HG02610 (cell line): ENCODE results near the gene EGLN3.
"Not testable (repeated sequence)": the region's sequence is repeated elsewhere in the genome, so short reads cannot be mapped to it uniquely, and the experiment has no call there.

Experiments used
- ATAC-seq: cut with Tn5 transposase; IDR thresholded peaks from one replicate; pipeline ENCODE4 v1.9.1; 2021; ENCODE audit warnings: mild to moderate bottlenecking, moderate library complexity; ENCODE audit not compliant: unreplicated experiment

EGLN3 gene

DNA sequence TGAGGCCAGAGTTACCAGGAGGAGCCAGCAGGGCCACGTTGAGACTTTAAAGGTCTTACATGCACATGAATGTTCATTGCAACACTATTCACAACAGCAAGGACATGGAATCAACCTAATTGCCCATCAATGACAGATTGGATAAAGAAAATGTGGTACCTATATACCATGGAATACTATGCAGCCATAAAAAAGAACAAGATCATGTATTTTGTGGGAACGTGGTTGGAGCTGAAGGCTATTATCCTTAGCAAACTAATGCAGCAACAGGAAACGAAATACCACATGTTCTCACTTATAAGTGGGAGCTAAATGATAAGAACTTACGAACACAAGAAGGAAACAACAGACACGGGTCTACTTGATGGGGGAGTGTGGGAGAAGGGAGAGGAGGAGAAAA lies 11.6 kb upstream of the EGLN3 start:
- ATAC-seq, result not testable (repeated sequence)

GRCh38 chr14:33962016-33962415 lies 11.1 kb upstream of the EGLN3 start:
- ATAC-seq, result no peak

- ATAC-seq, result no peak
Measured at GRCh38 chr14:33959692-33960151, 8.8 kb upstream of the EGLN3 start.

DNA sequence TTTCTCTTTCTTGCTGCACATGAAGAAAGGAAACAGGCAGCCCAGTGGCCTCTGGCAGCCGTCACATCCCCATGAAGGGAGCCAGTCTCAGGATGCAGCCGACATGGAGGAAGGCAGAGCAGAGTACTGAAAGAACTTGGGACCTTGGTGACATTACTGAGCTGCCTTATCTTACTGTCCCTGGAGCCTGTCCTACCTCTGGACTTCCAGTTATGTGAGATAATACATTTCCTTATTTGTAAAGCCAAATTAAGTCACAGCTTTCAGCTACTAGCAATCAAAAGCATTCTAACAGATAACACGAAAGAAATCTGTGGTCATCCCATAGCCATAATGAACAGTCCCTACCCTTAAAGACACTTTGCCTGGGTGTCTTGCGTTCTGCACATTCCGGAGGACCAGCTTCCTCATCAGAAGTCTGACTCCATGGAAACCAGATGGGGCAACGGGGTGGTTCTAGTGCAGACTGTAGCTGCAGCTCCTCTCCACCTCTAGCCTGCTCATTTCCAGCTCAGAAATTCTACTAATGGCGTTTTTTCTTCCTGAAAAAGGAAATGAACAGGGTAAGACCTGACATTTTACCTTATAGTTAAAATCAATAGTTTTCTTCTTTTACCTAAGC lies 7.8 kb upstream of the EGLN3 start:
- no peak for ATAC-seq

DNA sequence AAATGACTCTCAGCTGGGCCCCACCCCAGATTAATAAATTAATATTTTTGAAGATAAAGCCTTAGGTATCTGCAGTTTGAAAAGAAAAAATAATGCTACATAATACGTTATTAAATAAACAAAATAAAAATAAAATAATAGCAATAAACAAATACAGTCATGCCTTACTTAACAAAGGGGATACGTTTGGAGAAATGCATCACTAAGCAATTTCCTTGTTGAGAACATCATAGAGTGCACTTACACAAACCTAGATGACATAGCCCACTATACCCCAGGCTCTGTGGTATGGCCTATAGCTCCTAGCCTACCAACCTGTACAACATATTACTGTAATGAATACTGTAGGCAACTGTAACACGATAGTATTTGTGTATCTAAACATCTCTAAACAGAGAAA lies 7.1 kb upstream of the EGLN3 start:
- no peak for ATAC-seq

- ATAC-seq, result no peak
Measured at GRCh38 chr14:33957299-33957698, 6.4 kb upstream of the EGLN3 start.

DNA sequence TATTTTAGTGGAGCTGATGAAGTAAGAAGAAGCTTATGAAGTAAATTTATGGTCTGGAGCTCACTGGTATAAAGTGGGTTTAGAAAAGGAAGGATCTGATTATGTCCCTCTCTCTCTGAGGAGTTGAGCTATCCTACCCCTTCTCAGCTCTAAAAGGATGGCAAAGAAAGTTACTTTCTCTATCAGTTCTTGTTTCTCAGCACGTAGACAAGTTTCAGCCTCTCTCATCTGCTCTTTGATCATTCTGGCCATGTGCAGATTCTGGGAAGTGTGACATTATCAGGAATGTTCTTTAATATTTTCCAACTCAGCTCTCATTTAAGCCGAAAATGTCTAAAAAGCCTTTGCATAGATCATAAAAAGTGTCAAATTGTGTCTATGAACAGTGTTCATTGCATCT lies 5.8 kb upstream of the EGLN3 start:
- no peak for ATAC-seq

DNA sequence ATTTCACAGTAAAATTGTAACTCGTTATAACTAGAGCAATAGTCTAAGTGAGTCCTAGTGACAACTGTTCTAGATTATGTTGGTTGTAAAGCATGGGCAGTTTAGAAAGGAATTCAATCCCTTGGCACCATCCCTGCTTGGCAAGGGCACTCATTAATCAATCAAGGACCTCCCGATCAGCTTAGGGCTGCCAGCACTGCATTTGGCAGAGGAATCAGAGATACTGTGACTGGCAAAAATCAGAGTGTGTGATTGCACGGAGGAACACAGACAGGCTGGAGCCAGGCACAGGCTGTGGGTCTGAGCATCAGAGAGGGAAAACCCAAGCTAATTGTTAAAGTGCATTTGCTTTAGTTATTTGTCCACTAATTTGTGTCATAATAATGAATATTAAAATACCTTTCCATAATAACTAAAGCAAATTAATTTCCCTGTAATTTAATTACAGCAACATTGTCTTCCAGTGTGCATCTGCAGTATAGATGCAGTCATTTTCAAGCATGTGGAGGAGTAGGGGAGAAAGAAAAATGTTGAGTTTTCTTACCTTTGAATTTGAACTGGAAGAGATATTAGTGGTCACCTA lies 3.2 kb upstream of the EGLN3 start:
- ATAC-seq, result no peak

DNA sequence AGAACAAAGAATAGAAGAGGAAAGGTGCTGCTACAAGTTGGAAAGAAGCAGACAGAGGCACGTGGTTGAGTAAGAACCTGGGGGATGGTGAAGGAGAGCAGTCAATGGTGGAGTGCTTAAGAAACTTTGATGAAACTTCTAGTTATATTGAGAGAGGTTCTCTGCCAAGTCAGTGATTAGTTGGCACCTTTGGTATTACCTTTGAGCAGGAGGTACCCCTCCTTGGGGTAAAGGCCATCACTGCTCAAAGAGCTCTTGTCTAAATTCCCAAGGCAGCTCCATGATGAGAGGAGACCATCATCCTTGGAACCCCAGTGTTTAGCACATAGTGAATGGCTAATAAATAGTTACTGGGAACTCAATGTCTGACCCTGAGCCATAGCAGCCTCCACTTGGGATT lies 1.7 kb upstream of the EGLN3 start:
- ATAC-seq, result no peak

DNA sequence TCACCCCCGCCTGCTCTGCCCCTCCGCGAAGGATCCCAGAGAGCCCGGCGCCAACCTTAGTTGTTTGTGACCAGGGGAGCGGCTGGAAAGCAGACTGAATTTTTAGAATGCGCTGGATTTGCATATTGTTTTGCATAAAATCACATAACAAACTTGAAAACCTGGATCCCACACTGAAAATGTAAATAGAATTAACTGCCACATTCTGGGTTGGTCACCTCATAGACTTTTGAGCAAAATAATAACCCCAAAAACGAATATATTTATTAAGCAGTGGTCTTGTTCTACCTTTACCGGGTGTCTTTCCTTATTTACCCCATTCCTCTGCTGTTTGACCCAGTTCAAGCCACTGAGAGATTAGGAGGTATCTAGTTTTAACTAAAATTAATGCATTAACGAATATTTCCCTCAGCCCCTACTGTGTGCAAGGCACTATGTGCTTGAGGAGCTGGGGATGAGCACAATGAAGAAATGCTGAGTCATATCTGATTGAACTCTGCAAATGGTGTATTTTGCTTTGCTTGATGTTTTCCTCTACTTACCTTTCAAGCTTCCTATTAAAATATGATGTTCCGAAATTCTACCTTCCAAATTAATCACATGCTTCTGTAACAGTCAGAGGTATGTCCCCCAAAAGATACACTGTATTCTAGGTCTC lies 438 bp upstream of the EGLN3 start:
- no peak for ATAC-seq

DNA sequence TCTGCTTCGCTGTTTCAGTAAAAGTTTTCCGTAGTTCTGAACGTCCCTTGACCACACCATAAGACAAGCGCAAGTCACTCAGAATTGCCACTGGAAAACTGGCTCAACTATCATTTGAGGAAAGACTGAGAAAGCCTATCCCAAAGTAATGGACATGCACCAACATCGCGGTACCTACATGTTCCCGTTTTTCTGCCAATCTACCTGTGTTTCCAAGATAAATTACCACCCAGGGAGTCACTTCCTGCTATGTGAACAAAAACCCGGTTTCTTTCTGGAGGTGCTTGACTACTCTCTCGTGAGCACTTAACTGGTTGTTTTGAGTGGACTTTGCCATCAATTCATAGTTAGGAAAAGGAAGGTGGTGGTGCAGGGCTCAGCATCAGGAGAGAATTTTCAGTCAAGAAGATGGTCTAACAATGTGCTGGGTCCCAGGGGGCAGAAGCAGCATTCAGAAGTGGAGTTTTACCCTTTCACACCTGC lies 1.4 kb downstream of the EGLN3 start:
- no peak for ATAC-seq

DNA sequence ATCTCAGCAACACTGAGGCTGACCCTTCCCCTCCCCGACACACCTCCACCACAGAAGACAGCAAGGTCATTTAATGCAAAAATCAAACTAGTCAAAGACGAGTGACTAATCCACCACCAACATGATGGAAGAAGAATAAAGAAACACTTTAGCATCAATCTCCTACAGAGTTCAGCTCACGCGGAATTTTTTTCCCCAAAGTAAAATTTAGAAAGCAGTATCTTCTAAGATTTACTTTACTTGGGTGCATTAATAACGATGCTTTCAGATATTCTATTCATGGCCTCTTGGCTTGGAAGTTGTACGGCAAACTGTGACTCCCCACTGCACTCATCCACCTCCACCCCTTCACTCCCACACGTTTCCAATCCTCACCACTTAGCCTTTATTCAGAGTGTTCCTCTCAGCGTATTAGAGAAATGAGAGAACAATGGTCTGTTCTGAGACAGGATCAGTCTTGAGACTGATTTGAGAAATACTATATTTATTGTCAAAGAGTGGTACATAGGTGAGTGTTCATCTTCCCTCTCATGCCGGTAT lies 1.9 kb downstream of the EGLN3 start:
- ATAC-seq, result no peak

DNA sequence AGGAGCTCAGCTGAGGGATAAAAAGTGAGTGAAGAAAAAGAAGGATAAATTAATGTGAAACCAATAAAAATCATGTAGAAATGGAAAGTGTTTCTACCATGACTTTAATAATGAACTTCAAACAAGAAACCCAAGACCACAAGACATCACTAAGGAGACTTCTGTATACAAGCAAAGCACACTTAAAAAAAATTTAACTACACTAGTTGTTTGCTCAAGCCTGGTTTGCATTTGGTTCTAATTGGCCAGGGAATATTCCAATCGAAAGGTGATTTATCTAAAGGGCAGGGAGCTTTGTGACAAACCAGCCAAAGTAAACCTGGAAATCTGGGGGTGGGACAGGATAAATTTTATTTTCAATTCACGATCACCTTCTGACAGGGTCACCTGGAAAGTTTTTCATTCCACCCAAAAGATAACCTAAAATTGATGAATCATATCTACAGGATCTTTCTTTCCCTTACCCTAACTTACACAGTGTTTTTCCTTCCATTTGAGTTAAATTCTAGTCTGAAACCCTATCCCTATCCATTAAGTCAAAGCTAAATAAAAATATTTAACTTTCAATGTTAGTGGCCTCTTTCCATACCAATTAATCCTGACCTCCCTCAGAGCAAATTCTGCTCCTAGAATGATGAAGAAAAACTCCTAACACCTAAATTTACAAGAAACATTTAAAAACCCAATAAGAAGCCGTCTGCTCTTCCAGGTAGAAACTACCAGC lies 2.6 kb downstream of the EGLN3 start:
- ATAC-seq, result no peak

DNA sequence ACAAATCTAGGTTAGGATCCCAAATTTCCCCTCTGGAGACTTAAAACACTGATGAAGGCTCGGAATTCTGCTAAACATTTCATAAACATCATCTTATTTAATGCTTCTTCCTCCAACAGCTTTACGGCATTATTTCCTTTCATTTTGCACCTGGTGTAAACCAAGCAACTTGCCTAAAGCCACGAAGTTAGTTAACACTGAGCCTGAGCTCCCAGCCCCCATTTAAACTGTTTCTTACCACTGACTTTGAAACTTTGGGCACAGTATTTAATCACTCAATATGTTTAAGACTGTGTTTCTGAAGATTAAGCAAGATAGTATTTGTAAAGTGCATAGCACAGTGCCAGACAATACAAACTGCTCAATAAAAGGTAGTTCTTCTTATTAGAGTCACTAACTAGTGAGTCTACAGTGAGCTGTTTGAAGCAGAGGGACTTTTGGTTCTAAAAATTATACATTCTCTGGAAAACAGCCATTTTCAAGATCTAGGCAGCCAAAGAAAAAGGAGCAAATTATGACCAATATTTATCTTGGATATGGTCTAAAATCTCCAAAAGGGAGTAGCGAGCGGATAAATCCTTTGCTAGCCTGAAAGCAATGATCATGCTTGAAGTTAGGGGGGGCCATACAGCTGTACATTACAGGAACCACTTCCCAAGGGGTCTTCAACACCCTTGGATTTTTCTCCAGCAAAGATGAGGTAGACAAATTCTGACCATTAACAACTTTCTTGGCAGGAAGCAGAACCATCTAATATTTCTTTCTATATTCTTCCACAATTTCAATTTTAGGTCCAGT lies 4.0 kb downstream of the EGLN3 start:
- ATAC-seq, result no peak

GRCh38 chr14:33945210-33946088 lies 5.4 kb downstream of the EGLN3 start:
- ATAC-seq, result no peak

GRCh38 chr14:33943096-33943883 lies 7.6 kb downstream of the EGLN3 start:
- ATAC-seq, result no peak

DNA sequence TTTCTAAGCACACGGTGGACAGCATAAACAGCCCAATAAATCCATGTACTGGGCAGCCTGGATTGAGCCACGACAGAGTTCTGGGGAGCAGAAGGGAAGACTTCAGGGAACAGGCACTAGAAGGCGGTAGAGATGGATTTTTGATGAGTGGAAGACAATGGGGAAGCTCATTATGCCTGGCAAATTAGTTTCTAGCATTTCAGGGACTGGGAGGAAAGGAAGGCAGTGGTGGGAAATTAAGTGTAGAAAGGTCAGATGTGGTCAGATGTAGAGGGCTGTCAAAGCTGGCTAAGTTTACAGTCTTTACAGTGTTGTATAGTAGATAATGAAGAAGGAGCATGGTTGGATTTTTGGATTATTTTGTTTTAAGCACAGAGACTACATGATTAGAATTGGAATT lies 9.2 kb downstream of the EGLN3 start:
- no peak for ATAC-seq

DNA sequence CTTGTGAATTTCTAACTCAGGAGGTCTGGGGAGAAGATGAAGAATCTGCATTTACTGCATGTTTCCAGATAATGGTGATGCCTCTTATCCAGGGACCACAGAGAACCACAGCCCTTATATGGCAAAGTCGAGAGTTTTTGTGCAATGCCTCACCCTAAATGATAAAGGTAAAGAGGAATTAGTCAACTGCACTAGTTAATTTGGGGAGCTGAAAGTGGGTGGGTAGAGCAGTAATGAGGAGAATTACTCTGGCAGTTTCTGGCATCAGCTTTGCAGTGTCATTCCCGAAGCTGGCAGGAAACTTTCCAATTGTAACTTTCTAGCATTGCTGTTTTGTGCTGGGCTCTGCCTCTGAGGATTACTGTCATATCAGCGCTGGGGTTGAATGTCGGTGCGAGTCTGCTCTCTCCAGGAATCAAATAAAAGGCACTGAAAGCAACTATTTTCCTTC lies 10.3 kb downstream of the EGLN3 start:
- ATAC-seq, result no peak
